Neuronal stem cell (in vitro differentiated cells): ENCODE data around the gene RBBP8NL.

ENCODE experiments used
- DNase-seq: peaks from one replicate; pipeline ENCODE4 v3.0.0-alpha.2; 2013; ENCODE audit warnings: low spot score
- H2AFZ ChIP-seq: one replicate; pipeline ENCODE4 v1.6.1; 2013; ENCODE audit warnings: mild to moderate bottlenecking, low read length, inconsistent platforms
- H2AK5ac ChIP-seq: 2 replicates; pipeline ENCODE4 v1.6.1; 2013; ENCODE audit warnings: low read depth, mild to moderate bottlenecking, inconsistent platforms, low read length, moderate library complexity, mixed read lengths
- H2BK120ac ChIP-seq: 2 replicates; pipeline ENCODE4 v1.6.1; 2013; ENCODE audit warnings: low read depth, mild to moderate bottlenecking, inconsistent platforms, low read length, moderate library complexity, mixed read lengths
- H2BK12ac ChIP-seq: one replicate; pipeline ENCODE4 v1.6.1; 2013; ENCODE audit warnings: low read length, inconsistent platforms
- H2BK15ac ChIP-seq: 2 replicates; pipeline ENCODE4 v1.6.1; 2013; ENCODE audit warnings: mild to moderate bottlenecking, low read length, inconsistent platforms, mixed read lengths
- H2BK5ac ChIP-seq: one replicate; pipeline ENCODE4 v1.6.1; 2013; ENCODE audit warnings: inconsistent platforms, mild to moderate bottlenecking, low read length, moderate library complexity
- H3K14ac ChIP-seq: one replicate; pipeline ENCODE4 v1.6.1; 2013; ENCODE audit warnings: low read length, inconsistent platforms
- H3K18ac ChIP-seq: 2 replicates; pipeline ENCODE4 v1.6.1; 2013; ENCODE audit warnings: low read length, inconsistent platforms
- H3K23ac ChIP-seq: 2 replicates; pipeline ENCODE4 v1.6.1; 2013; ENCODE audit warnings: low read depth, mild to moderate bottlenecking, mixed read lengths, low read length, inconsistent platforms; ENCODE audit not compliant: poor library complexity
- H3K27ac ChIP-seq: replicated peaks from 3 replicates; pipeline ENCODE4 v1.5.1; 2013; ENCODE audit warnings: low read length, inconsistent platforms
- H3K27me3 ChIP-seq, 3 experiments: 2 replicates each; pipeline ENCODE4 v1.6.1; 2013; ENCODE audit warnings: low read length in 3 of 3, mild to moderate bottlenecking in 2 of 3, inconsistent platforms in 1 of 3, low read depth in 1 of 3, mixed read lengths in 1 of 3, moderate library complexity in 1 of 3; ENCODE audit not compliant: control insufficient read depth in 3 of 3, insufficient read depth in 3 of 3
- H3K36me3 ChIP-seq, 2 donors: replicated peaks in 1 of 2; 2 replicates each; pipeline ENCODE4 v1.6.1; 2013; ENCODE audit warnings: low read length in 2 of 2; ENCODE audit not compliant: control insufficient read depth in 2 of 2, insufficient read depth in 2 of 2
- H3K4ac ChIP-seq: 2 replicates; pipeline ENCODE4 v1.6.1; 2013; ENCODE audit warnings: inconsistent platforms, mild to moderate bottlenecking, low read length, moderate library complexity
- H3K4me1 ChIP-seq, 2 donors: 1 replicate in 1 of 2; 2 replicates in 1 of 2; pipeline ENCODE4 v1.6.1; 2013; ENCODE audit warnings: low read length in 2 of 2, low read depth in 1 of 2; ENCODE audit not compliant: control insufficient read depth in 2 of 2, insufficient read depth in 1 of 2
- H3K4me2 ChIP-seq: one replicate; pipeline ENCODE4 v1.6.1; 2013; ENCODE audit warnings: mild to moderate bottlenecking, low read length, inconsistent platforms; ENCODE audit not compliant: insufficient read depth, poor library complexity, severe bottlenecking
- H3K4me3 ChIP-seq, 2 donors: 2 replicates each; pipeline ENCODE4 v1.5.1; 2013; ENCODE audit warnings: low read length in 2 of 2, mild to moderate bottlenecking in 2 of 2, inconsistent platforms in 1 of 2, moderate library complexity in 1 of 2
- H3K79me1 ChIP-seq: one replicate; pipeline ENCODE4 v1.6.1; 2013; ENCODE audit warnings: low read depth, mild to moderate bottlenecking, inconsistent platforms, low read length, moderate library complexity
- H3K9ac ChIP-seq: one replicate; pipeline ENCODE4 v1.6.1; 2013; ENCODE audit warnings: mild to moderate bottlenecking, low read depth, low read length, inconsistent platforms; ENCODE audit not compliant: poor library complexity
- H3K9me3 ChIP-seq, 2 donors: replicated peaks in 1 of 2; 2 replicates each; pipeline versions ENCODE3 to v1.6.1; 2013; ENCODE audit warnings: low read length in 2 of 2, mild to moderate bottlenecking in 2 of 2, inconsistent platforms in 1 of 2, low read depth in 1 of 2, mixed read lengths in 1 of 2, moderate library complexity in 1 of 2; ENCODE audit not compliant: control insufficient read depth in 2 of 2, insufficient read depth in 1 of 2
- H4K8ac ChIP-seq: one replicate; pipeline ENCODE4 v1.6.1; 2013; ENCODE audit warnings: low read depth, mild to moderate bottlenecking, inconsistent platforms, low read length, moderate library complexity
- H4K91ac ChIP-seq: one replicate; pipeline ENCODE4 v1.6.1; 2013; ENCODE audit warnings: low read length, low read depth, mild to moderate bottlenecking, inconsistent platforms; ENCODE audit not compliant: poor library complexity
- WGBS, 2 donors: extraction: QIAGEN DNeasy Blood & Tissue Kit; methylation state at CpG; one replicate each; pipeline ENCODE4 v1.1.7; 2013; ENCODE audit warnings: missing lambda C conversion rate in 2 of 2, mixed read lengths in 1 of 2; ENCODE audit not compliant: insufficient read length in 2 of 2, insufficient replicate concordance in 1 of 2; ENCODE audit errors: extremely low coverage in 2 of 2; 5-methylcytosine and 5-hydroxymethylcytosine counted together

RBBP8NL gene

GRCh38 chr20:62368976-62369814 lies 58.1 kb downstream of the RBBP8NL start:
- Histone ChIP-seq H3K4ac (no peak overlapping the region), H3K4me1 (peaks cover 46 to 49% of the 10 kb centered on the region in 2 donors), H2BK12ac (peak overlapping the region; percentile 98), H2BK120ac (peak overlapping the region; percentile 100), H2BK5ac (peak overlapping the region; percentile 96), H2AFZ (peak overlapping the region; percentile 89), H3K14ac (peak overlapping the region; percentile 56), H2AK5ac (peak overlapping the region; percentile 100), H4K8ac (no peak overlapping the region), H3K36me3 (no peaks in the 10 kb centered on the region), H3K9me3 (peaks cover 3 to 6% of the 10 kb centered on the region in 2 donors), H3K9ac (peak overlapping the region; percentile 77), H3K27ac (peak overlapping the region; percentile 92), H3K27me3 (no peaks in the 10 kb centered on the region), H3K79me1 (peaks cover 14% of the 10 kb centered on the region), H3K4me2 (peak overlapping the region; percentile 70), H3K18ac (peak overlapping the region; percentile 98), H2BK15ac (peak overlapping the region; percentile 100), H3K4me3 (peak overlapping the region in 1 of 2 donors; percentile 66), H4K91ac (no peak overlapping the region), H3K23ac (peak overlapping the region; percentile 37)
- WGBS, 2 donors = no CpG with 5 or more reads among the region's 28 CpGs
- DNase-seq = peak; percentile 69

- Histone ChIP-seq H3K36me3 (no peaks in the 10 kb centered on the region), H2BK12ac (peak overlapping the region; percentile 98), H3K23ac (peak overlapping the region; percentile 91), H4K91ac (peak overlapping the region; percentile 99), H2AK5ac (peak overlapping the region; percentile 100), H3K79me1 (peaks cover 18% of the 10 kb centered on the region), H4K8ac (no peak overlapping the region), H3K4ac (peak overlapping the region; percentile 100), H2BK15ac (peak overlapping the region; percentile 100), H3K9me3 (no peaks in the 10 kb centered on the region), H2BK120ac (peak overlapping the region; percentile 100), H3K4me2 (peak overlapping the region; percentile 70), H2BK5ac (peak overlapping the region; percentile 96), H3K27me3 (no peaks in the 10 kb centered on the region), H3K9ac (peak overlapping the region; percentile 88), H3K4me1 (peaks cover 51 to 56% of the 10 kb centered on the region in 2 donors), H3K14ac (peak overlapping the region; percentile 94), H3K4me3 (peak overlapping the region in 1 of 2 donors; percentile 66), H2AFZ (peak overlapping the region; percentile 89), H3K27ac (peak overlapping the region; percentile 92), H3K18ac (peak overlapping the region; percentile 100)
- no CpG with 5 or more reads among the region's 15 CpGs for WGBS, 2 donors
- peak; percentile 73 for DNase-seq
Observed at GRCh38 chr20:62368392-62368975, 58.9 kb downstream of the RBBP8NL start.

GRCh38 chr20:62367633-62368391 lies 59.5 kb downstream of the RBBP8NL start:
- Histone ChIP-seq H3K4me1 (peaks cover 51 to 62% of the 10 kb centered on the region in 2 donors), H2AK5ac (peak overlapping the region; percentile 100), H3K4me2 (peak overlapping the region; percentile 70), H3K18ac (peak overlapping the region; percentile 100), H3K79me1 (peaks cover 18% of the 10 kb centered on the region), H3K9ac (peak overlapping the region; percentile 77), H4K91ac (peak overlapping the region; percentile 99), H3K27ac (peak overlapping the region; percentile 92), H3K14ac (peak overlapping the region; percentile 94), H3K36me3 (no peaks in the 10 kb centered on the region), H3K27me3 (no peaks in the 10 kb centered on the region), H3K4me3 (peak overlapping the region; percentile 20 to 66), H4K8ac (peak overlapping the region; percentile 82), H2AFZ (peak overlapping the region; percentile 89), H3K4ac (peak overlapping the region; percentile 100), H2BK15ac (peak overlapping the region; percentile 100), H3K23ac (peak overlapping the region; percentile 91), H3K9me3 (no peaks in the 10 kb centered on the region), H2BK12ac (peak overlapping the region; percentile 98), H2BK5ac (peak overlapping the region; percentile 96), H2BK120ac (peak overlapping the region; percentile 100)
- DNase-seq = no peak
- WGBS, 2 donors = no CpG with 5 or more reads among the region's 37 CpGs
